Brain pericyte (primary cell): ENCODE results near the gene ORC3.
"Not testable (repeated sequence)": the region's sequence is repeated elsewhere in the genome, so short reads cannot be mapped to it uniquely, and the experiment has no call there.

Experiments
- DNase-seq: peaks from one replicate; pipeline ENCODE4 v3.0.0-alpha.2; 2012; ENCODE audit warnings: low read depth, low spot score

ORC3 gene

GRCh38 chr6:87661016-87661415 lies 71.1 kb downstream of the ORC3 start:
- DNase-seq: no peak

- DNase-seq: no peak
Measured at GRCh38 chr6:87661503-87661902, 71.6 kb downstream of the ORC3 start.

- no peak for DNase-seq
Measured at GRCh38 chr6:87663434-87663833, 73.5 kb downstream of the ORC3 start.

- DNase-seq: no peak
Measured at GRCh38 chr6:87664921-87665485, 75.1 kb downstream of the ORC3 start.

- DNase-seq: no peak
Measured at GRCh38 chr6:87667032-87667431, 77.1 kb downstream of the ORC3 start.

- DNase-seq: no peak
Measured at GRCh38 chr6:87668013-87668412, 78.1 kb downstream of the ORC3 start.

- DNase-seq: no peak
Measured at GRCh38 chr6:87669051-87669450, 79.1 kb downstream of the ORC3 start.

GRCh38 chr6:87670707-87671106 lies 80.8 kb downstream of the ORC3 start:
- DNase-seq: no peak

- DNase-seq: no peak
Measured at GRCh38 chr6:87671555-87672029, 81.7 kb downstream of the ORC3 start.

GRCh38 chr6:87672641-87673040 lies 82.7 kb downstream of the ORC3 start:
- no peak for DNase-seq

GRCh38 chr6:87673237-87673636 lies 83.3 kb downstream of the ORC3 start:
- DNase-seq: no peak

GRCh38 chr6:87674290-87674689 lies 84.4 kb downstream of the ORC3 start:
- DNase-seq: no peak

GRCh38 chr6:87675004-87675681 lies 85.2 kb downstream of the ORC3 start:
- no peak for DNase-seq

GRCh38 chr6:87682310-87682709 lies 92.4 kb downstream of the ORC3 start:
- DNase-seq: no peak

- DNase-seq: no peak
Measured at GRCh38 chr6:87683890-87684289, 94.0 kb downstream of the ORC3 start.

- DNase-seq: no peak
Measured at GRCh38 chr6:87684895-87685654, 95.1 kb downstream of the ORC3 start.

GRCh38 chr6:87686636-87687205 lies 96.8 kb downstream of the ORC3 start:
- DNase-seq: not testable (repeated sequence)

GRCh38 chr6:87687296-87687695 lies 97.4 kb downstream of the ORC3 start:
- no peak for DNase-seq

- not testable (repeated sequence) for DNase-seq
Measured at GRCh38 chr6:87687893-87688292, 98.0 kb downstream of the ORC3 start.

- no peak for DNase-seq
Measured at GRCh38 chr6:87690441-87690840, 100.5 kb downstream of the ORC3 start.

GRCh38 chr6:87692086-87692485 lies 102.2 kb downstream of the ORC3 start:
- DNase-seq: no peak

- DNase-seq: not testable (repeated sequence)
Measured at GRCh38 chr6:87696817-87697216, 106.9 kb downstream of the ORC3 start.
